WERI-Rb-1 (cell line): ENCODE results near the gene LHFPL6.

ENCODE experiments used
- DNase-seq: peaks from one replicate; pipeline ENCODE4 v3.0.0-alpha.2; 2020
- H3K27ac ChIP-seq: fragments of 250-450 bp; sonication (Bioruptor Pico); 2 replicates; pipeline ENCODE4 v1.5.1; 2020; ENCODE audit warnings: mild to moderate bottlenecking, moderate library complexity
- H3K27me3 ChIP-seq: fragments of 250-450 bp; sonication (Bioruptor Pico); 2 replicates; pipeline ENCODE4 v1.5.1; 2021; ENCODE audit warnings: mild to moderate bottlenecking, low read depth, moderate library complexity; ENCODE audit not compliant: insufficient read depth, severe bottlenecking
- H3K36me3 ChIP-seq: fragments of 250-450 bp; sonication (Bioruptor Pico); 2 replicates; pipeline ENCODE4 v1.5.1; 2020; ENCODE audit warnings: mild to moderate bottlenecking, moderate library complexity
- H3K4me3 ChIP-seq: 2 replicates; pipeline ENCODE4 v1.5.1; 2011; ENCODE audit warnings: low read depth, mild to moderate bottlenecking, control low read depth, low read length
- H3K9me3 ChIP-seq: fragments of 250-450 bp; sonication (Bioruptor Pico); 2 replicates; pipeline ENCODE4 v1.5.1; 2021; ENCODE audit warnings: mild to moderate bottlenecking, moderate library complexity; ENCODE audit not compliant: severe bottlenecking
- TF ChIP-seq, protein P1 (sequence below): IDR thresholded peaks from 2 replicates; pipeline ENCODE4 v1.5.1; 2011; ENCODE audit warnings: low read depth, mild to moderate bottlenecking, control low read depth, inconsistent platforms, low read length

The LHFPL6 gene

DNA sequence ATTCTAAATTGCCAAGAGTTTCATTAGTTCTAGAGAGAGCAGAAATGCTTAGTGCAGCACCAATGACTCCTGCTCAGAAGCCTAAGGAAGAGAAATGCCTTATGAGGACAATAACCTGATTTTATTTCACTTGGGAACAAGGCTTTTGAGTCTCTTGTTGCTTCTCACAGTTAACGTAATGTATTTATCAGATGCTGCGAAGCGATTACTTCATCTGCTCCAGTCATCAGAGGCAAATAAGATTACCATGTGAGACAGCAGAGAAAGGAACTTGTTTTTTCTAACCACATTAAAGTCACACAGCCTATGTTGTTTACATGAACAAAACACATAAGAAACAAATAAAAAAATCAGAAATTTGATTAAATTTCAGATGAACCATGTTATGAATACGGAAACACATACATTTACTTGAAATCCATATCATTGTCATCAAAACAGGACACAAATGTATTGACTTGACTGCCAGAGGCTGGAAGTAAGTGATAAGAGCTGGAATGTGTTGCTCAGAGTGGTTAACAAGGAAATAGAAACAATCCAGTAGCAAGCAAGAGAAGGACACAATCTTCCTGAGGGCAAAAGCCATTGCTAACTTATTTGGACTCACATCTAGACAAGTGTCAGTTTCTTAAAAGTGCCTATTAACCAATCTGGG is 147.3 kb downstream of the LHFPL6 start:
- Histone ChIP-seq H3K27ac (no peak overlapping the region), H3K27me3 (no peaks in the 10 kb centered on the region), H3K9me3 (no peaks in the 10 kb centered on the region), H3K4me3 (no peak overlapping the region), H3K36me3 (no peaks in the 10 kb centered on the region)
- TF ChIP-seq, protein P1, sequence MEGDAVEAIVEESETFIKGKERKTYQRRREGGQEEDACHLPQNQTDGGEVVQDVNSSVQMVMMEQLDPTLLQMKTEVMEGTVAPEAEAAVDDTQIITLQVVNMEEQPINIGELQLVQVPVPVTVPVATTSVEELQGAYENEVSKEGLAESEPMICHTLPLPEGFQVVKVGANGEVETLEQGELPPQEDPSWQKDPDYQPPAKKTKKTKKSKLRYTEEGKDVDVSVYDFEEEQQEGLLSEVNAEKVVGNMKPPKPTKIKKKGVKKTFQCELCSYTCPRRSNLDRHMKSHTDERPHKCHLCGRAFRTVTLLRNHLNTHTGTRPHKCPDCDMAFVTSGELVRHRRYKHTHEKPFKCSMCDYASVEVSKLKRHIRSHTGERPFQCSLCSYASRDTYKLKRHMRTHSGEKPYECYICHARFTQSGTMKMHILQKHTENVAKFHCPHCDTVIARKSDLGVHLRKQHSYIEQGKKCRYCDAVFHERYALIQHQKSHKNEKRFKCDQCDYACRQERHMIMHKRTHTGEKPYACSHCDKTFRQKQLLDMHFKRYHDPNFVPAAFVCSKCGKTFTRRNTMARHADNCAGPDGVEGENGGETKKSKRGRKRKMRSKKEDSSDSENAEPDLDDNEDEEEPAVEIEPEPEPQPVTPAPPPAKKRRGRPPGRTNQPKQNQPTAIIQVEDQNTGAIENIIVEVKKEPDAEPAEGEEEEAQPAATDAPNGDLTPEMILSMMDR: no peak
- DNase-seq: no peak

DNA sequence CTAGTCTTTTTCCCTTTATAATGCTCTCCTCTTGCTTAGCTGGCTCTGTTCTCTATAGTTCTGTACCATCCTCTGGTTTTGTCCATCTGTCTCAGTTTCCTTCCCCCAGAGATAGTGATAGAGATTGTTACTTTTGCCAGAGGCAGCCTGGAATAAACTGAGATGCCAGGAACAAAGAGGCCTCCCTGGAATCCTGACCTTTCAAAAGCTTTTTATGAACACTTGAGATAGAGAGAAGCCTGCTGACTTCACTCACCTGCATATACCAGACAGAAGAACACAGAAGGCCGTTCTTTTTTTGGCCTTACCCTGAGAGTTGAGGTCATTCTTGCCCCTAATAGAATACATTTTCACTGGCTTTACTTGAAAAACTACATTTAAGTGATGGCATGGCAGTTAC is 150.2 kb downstream of the LHFPL6 start:
- H3K4me3 ChIP-seq: no peak overlapping the region
- no peak for DNase-seq
- TF ChIP-seq, protein P1: no peak
- no peak overlapping the region for H3K27ac ChIP-seq
- no peaks in the 10 kb centered on the region for H3K36me3 ChIP-seq
- no peaks in the 10 kb centered on the region for H3K9me3 ChIP-seq
- H3K27me3 ChIP-seq: no peaks in the 10 kb centered on the region

DNA sequence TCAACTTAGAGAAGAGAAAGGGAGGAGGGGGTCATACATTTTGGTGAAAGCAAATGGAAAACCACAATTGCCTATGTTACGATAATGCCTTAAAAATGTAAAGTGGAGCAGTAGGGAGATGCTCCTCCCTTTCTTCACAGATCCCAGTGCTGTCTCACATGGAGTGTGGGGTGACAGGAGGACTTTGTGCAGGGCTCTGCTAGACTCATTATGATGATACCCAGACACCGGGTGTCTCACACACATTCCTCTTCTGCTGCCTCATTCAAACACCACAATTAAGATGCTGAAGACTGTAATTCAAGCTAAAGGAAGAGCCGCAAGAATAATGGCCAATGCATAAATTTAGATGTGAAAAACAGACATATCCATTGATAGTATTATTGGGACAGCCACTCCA is 150.6 kb downstream of the LHFPL6 start:
- H3K27me3 ChIP-seq: no peaks in the 10 kb centered on the region
- peak overlapping the region; percentile 66 for H3K27ac ChIP-seq
- no peaks in the 10 kb centered on the region for H3K9me3 ChIP-seq
- H3K36me3 ChIP-seq: no peaks in the 10 kb centered on the region
- TF ChIP-seq, protein P1: no peak
- no peak overlapping the region for H3K4me3 ChIP-seq
- no peak for DNase-seq

DNA sequence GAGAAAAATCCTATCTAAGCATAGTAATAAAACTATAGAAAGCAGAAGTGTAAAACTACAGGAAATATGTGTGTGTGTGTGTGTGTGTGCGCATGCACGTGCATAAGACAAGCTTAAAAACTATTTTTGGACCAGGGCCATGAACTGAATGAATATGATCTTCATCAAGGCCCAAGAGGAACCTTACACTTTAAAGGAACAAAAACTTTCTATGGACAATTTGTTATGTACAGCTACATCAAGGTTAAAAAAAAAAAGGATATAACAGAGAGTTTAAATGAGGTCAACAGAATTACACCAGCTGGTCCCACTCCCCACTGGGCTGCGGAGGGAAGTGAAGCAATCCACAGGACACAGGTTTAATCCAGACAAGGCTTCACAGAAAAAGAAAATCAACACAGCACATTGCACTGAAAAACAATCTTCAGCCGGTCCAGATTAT is 151.1 kb downstream of the LHFPL6 start:
- H3K27ac ChIP-seq: peak overlapping the region; percentile 66
- H3K27me3 ChIP-seq: no peaks in the 10 kb centered on the region
- DNase-seq: peak; percentile 57
- TF ChIP-seq, protein P1: no peak
- H3K9me3 ChIP-seq: no peaks in the 10 kb centered on the region
- no peak overlapping the region for H3K4me3 ChIP-seq
- no peaks in the 10 kb centered on the region for H3K36me3 ChIP-seq

DNA sequence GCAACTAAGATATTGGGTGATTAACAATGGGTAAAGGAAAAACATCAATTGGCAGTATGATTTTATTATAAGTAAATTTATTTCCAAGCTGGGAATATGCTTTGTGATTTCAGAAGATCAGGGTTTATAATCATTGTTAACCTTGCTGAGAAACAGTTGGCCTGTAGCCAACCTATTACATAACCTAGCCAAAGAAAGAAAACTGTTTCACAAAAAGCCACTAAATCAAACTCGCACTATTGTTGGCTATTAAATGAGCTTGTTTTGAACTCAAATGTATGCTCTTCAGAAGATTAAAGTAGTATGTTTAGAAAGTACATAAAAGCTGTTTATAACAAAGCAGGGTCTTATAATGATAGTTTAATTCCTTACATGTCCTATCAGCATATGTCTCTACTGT is 151.7 kb downstream of the LHFPL6 start:
- Histone ChIP-seq H3K4me3 (no peak overlapping the region), H3K27ac (no peak overlapping the region), H3K9me3 (no peaks in the 10 kb centered on the region), H3K27me3 (no peaks in the 10 kb centered on the region), H3K36me3 (no peaks in the 10 kb centered on the region)
- DNase-seq: no peak
- TF ChIP-seq, protein P1: no peak

DNA sequence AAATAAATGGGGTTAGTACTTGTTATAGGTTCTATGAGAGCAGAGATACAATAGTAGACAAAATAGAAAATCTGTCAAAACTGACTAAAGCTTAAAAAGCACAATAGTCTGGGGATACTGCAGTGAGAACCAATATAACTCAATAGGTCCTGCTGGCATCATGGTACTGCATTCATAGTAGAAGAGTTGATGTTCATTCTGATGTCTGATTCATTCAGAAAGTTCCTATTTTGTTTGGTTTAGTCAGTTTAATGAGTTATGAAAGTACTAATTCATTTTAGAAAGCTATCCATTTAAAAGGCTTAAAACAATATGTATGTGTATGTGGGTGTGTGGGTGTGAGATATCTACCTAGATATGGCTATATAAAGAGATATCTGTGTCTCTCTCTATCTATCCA is 152.8 kb downstream of the LHFPL6 start:
- H3K4me3 ChIP-seq: no peak overlapping the region
- no peaks in the 10 kb centered on the region for H3K36me3 ChIP-seq
- no peak overlapping the region for H3K27ac ChIP-seq
- no peaks in the 10 kb centered on the region for H3K9me3 ChIP-seq
- DNase-seq: no peak
- TF ChIP-seq, protein P1: no peak
- H3K27me3 ChIP-seq: no peaks in the 10 kb centered on the region
